ENCODE measurements around the gene IL17B.

IL17B gene

GRCh38 chr5:149355688-149356087 lies 23.4 kb downstream of the IL17B start:
- H3K27ac ChIP-seq (ENCODE audit: poor library complexity, severe bottlenecking), result no peak overlapping the region
- peaks cover 5% of the 10 kb centered on the region for H3K4me1 ChIP-seq (ENCODE audit: insufficient read depth, poor library complexity, severe bottlenecking)
- H3K9me3 ChIP-seq (ENCODE audit: severe bottlenecking), result no peaks in the 10 kb centered on the region
- DNase-seq (ENCODE audit: low spot score) (no peak), ATAC-seq (ENCODE audit: low read depth) (no peak)
- no peaks in the 10 kb centered on the region for H3K27me3 ChIP-seq (ENCODE audit: insufficient read depth, poor library complexity, severe bottlenecking)
- no peak for TF ChIP-seq CTCF (IDR thresholded peaks at IDR 0.05; ENCODE audit: poor library complexity, severe bottlenecking)
- no peak overlapping the region for H3K4me3 ChIP-seq (ENCODE audit: severe bottlenecking)
- H3K36me3 ChIP-seq (ENCODE audit: low read depth), result peaks cover 45% of the 10 kb centered on the region

GRCh38 chr5:149353911-149354310 lies 25.2 kb downstream of the IL17B start:
- no peak overlapping the region for H3K27ac ChIP-seq (ENCODE audit: poor library complexity, severe bottlenecking)
- no peaks in the 10 kb centered on the region for H3K27me3 ChIP-seq (ENCODE audit: insufficient read depth, poor library complexity, severe bottlenecking)
- no peaks in the 10 kb centered on the region for H3K9me3 ChIP-seq (ENCODE audit: severe bottlenecking)
- H3K4me3 ChIP-seq (ENCODE audit: severe bottlenecking), result no peak overlapping the region
- TF ChIP-seq CTCF (IDR thresholded peaks at IDR 0.05; ENCODE audit: poor library complexity, severe bottlenecking), result no peak
- peaks cover 5% of the 10 kb centered on the region for H3K4me1 ChIP-seq (ENCODE audit: insufficient read depth, poor library complexity, severe bottlenecking)
- ATAC-seq (ENCODE audit: low read depth), result no peak
- peaks cover 63% of the 10 kb centered on the region for H3K36me3 ChIP-seq (ENCODE audit: low read depth)
- DNase-seq (ENCODE audit: low spot score), result no peak

GRCh38 chr5:149352169-149352568 lies 26.9 kb downstream of the IL17B start:
- no peak for TF ChIP-seq CTCF (IDR thresholded peaks at IDR 0.05; ENCODE audit: poor library complexity, severe bottlenecking)
- Histone ChIP-seq H3K9me3 (ENCODE audit: severe bottlenecking) (no peaks in the 10 kb centered on the region), H3K27ac (ENCODE audit: poor library complexity, severe bottlenecking) (no peak overlapping the region), H3K36me3 (ENCODE audit: low read depth) (peaks cover 80% of the 10 kb centered on the region), H3K4me1 (ENCODE audit: insufficient read depth, poor library complexity, severe bottlenecking) (peaks cover 13% of the 10 kb centered on the region), H3K4me3 (ENCODE audit: severe bottlenecking) (no peak overlapping the region), H3K27me3 (ENCODE audit: insufficient read depth, poor library complexity, severe bottlenecking) (no peaks in the 10 kb centered on the region)
- DNase-seq (ENCODE audit: low spot score) (no peak), ATAC-seq (ENCODE audit: low read depth) (no peak)

- Histone ChIP-seq H3K27me3 (ENCODE audit: insufficient read depth, poor library complexity, severe bottlenecking) (no peaks in the 10 kb centered on the region), H3K9me3 (ENCODE audit: severe bottlenecking) (no peaks in the 10 kb centered on the region), H3K4me1 (ENCODE audit: insufficient read depth, poor library complexity, severe bottlenecking) (peaks cover 15% of the 10 kb centered on the region), H3K27ac (ENCODE audit: poor library complexity, severe bottlenecking) (no peak overlapping the region), H3K36me3 (ENCODE audit: low read depth) (peaks cover 80% of the 10 kb centered on the region), H3K4me3 (ENCODE audit: severe bottlenecking) (no peak overlapping the region)
- no peak for TF ChIP-seq CTCF (IDR thresholded peaks at IDR 0.05; ENCODE audit: poor library complexity, severe bottlenecking)
- DNase-seq (ENCODE audit: low spot score) (no peak), ATAC-seq (ENCODE audit: low read depth) (no peak)
Observed at GRCh38 chr5:149349382-149349781, 29.7 kb downstream of the IL17B start.

GRCh38 chr5:149348518-149348917 lies 30.6 kb downstream of the IL17B start:
- peaks cover 71% of the 10 kb centered on the region for H3K36me3 ChIP-seq (ENCODE audit: low read depth)

More at GRCh38 chr5:149348518-149348917, 30.6 kb downstream of the IL17B start:
- H3K27ac ChIP-seq (ENCODE audit: poor library complexity, severe bottlenecking), result no peak overlapping the region
- H3K27me3 ChIP-seq (ENCODE audit: insufficient read depth, poor library complexity, severe bottlenecking), result no peaks in the 10 kb centered on the region
- H3K4me1 ChIP-seq (ENCODE audit: insufficient read depth, poor library complexity, severe bottlenecking), result peaks cover 15% of the 10 kb centered on the region
- no peak overlapping the region for H3K4me3 ChIP-seq (ENCODE audit: severe bottlenecking)
- H3K9me3 ChIP-seq (ENCODE audit: severe bottlenecking), result no peaks in the 10 kb centered on the region
- TF ChIP-seq CTCF (IDR thresholded peaks at IDR 0.05; ENCODE audit: poor library complexity, severe bottlenecking), result no peak
- DNase-seq (ENCODE audit: low spot score) (no peak), ATAC-seq (ENCODE audit: low read depth) (no peak)

Measured in RWPE2 (cell line).